Stimulated activated CD4-positive, alpha-beta T cell treated with anti-CD3 and anti-CD28 coated beads, TNF-alpha, amount 100 ng/mL, for 4 hours (primary cell): ENCODE results near the gene YARS1.

Source experiments
- DNase-seq, 3 experiments: peaks; one replicate each; pipeline ENCODE4 v3.0.0-alpha.2; 2020; ENCODE audit warnings: low read depth in 3 of 3

The YARS1 gene

DNA sequence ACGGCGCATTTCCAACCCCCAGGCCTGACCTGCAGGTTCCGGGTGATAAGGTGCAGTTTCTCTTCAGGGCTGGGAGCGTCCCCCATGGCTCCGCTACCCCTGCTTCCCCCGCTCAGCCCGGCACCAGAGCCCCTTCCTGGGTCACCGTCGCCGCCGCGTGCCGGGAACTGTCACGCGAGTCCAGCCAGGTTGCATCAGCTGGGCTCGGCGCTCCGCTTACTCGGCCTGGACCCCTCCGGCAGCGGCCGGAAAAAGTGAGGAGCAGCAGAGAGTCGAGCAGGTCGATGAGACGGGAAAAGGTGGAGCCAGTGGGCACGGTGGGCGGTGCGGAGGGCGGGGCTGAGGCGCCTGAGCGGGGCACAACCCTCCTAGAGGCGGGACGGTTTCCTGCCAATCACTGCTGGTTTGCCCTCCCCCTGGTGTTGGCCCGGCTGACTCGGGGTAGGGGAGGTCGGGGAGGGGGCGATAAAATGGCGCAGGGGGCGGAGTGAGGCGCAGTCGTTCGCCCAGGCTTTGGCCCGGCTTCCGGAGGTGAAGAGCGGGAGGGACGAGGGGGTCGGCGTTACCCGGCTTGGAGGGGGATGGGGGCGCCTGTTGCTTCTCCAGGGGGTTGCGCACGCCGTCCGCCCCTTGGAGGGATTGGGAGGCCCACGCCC, at the start of gene YARS1, which contains the start of gene S100PBP:
YARS1 (minus strand) TSS at position 200 of the 656 bp plus-strand sequence; CDS start at position 86, 114 bp downstream.
S100PBP (plus strand) TSS at position 495 of the 656 bp plus-strand sequence. CDS start 8,447 bp downstream, outside the sequence.
- peak; percentile 98 to 100 (median 100) for DNase-seq

- DNase-seq: no peak
These were observed 48.7 kb upstream of the YARS1 start for GRCh38 chr1:32865639-32866405.

- DNase-seq: no peak
These were observed 47.3 kb upstream of the YARS1 start for GRCh38 chr1:32864375-32865019.

- DNase-seq: no peak
These were observed 46.7 kb upstream of the YARS1 start for GRCh38 chr1:32863881-32864245.

DNA sequence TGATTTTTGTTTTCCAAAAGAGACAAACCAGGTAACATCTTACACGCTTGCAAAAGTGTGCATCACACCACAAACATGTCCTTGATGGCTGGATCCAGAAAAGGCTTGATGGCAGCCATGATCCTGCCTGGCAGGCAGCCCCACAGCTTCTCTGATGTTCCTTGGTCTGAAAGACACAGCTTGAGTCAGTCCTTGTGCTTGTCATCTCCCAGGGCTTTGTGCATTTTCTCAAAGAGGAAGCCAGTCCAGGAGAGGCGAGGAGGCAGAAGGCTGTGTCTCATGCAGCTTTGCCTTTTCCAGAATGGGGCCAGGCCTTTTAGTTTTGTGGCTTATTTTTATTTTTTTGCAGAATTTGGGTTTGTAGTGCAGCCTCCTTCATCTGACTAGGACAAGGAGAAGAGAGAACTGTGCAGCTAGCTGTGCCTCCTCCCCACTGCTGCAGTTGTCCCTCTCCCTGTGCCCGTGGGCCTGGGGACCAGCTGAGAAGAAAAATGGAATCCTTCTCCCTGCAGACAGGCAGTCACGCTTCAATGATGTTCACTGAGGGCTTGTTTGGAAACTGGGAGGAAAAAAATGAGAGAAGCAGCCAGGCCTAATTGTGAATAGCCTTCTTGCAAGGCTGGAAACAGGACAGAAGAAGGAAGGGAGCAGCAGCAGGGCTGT, 46.2 kb upstream of the YARS1 start:
- DNase-seq: no peak

DNA sequence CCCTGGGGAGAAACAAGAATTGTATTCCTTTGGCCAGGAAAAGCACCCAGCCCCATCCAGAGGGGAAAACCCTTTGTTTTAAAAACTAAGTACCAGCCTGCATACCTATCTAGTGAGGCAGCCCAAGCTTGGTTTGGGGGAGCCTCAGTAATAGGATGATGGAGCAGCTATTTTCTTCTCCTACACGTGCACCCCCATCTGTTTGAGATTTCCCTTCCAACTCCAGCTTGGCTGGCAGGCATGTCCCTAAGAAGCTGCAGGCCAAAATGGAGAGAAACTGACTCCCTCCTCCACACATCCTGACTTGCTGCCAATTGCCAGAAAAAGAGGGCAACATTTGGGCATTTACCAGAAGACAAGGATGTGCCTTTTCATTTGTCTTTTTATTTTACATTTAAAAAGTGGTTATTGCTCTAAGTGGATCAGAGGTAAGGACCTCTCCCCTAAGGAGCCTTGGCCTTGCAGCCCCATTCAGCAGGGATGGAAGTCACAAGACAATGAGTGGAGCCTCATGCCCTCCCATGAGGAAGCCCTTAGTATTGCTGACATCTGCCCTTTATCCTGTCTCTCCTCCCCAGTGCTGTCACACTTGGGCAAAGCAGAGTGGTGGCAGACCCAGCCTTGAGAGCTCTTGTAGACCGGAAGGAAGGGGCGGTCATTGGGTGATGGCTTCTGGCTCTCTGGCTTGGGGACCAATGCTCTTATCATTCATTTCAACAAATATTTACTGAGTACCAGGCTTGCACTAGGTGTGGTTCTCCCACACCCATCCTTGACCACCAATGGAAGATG, 44.9 kb upstream of the YARS1 start:
- DNase-seq: no peak

DNA sequence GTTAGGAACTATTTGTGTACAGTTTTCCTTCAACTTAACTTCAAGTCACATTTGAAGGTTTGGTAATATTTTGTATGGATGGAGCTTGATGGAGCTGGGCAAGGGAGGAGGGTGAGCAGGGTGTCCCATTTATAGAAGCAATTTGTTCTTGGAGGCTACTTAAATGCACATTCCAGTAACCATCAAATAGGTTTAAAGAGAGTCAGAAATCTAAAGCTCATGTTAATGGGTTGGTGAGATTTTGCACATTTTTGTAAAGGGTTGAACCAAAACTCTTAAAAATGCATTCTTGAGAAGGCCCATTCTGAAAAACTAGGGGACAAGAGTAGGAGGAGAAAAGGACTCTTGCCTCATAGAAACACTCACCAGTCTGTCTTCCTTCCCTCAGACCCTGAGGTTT, 43.4 kb upstream of the YARS1 start:
- DNase-seq: no peak

DNA sequence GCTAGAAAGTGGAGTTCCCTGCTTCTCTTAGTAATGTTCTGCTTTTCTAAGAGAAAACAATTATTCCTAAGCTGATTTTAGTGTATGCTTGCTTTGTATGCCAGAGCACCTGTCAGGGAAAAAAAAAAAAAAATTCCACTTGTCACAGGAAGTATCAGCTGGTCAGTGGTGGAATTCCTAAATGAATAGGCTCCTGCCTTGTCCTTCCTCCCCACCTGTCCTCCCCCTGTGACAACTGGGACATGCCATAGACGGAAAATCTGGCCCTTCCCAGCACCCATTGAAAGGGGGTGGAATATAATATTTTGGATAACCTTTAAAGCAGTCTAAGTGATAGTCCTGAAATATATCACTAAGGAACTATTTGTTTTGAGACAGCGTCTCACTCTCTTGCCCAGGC, 42.8 kb upstream of the YARS1 start:
- no peak for DNase-seq

DNA sequence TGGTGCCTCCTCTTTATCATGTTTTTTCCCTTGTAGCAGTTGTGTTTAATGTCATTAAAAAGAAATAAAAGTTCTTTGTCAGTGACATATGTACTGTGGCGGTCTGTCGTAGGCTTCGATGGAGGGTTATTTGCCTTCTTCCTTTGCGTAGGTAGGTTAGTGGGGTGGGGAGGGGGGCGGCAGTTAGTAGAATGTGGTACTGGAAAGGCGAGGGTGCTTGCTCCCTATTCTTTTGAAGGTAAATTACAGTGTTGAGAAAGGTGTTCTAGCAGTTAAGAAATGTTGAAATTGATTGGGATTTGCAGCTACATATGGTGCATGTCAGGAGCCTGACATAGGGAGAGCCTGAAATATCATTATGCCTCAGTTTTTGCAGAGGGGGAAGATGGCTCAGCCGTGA, 41.6 kb upstream of the YARS1 start:
- DNase-seq: no peak

DNA sequence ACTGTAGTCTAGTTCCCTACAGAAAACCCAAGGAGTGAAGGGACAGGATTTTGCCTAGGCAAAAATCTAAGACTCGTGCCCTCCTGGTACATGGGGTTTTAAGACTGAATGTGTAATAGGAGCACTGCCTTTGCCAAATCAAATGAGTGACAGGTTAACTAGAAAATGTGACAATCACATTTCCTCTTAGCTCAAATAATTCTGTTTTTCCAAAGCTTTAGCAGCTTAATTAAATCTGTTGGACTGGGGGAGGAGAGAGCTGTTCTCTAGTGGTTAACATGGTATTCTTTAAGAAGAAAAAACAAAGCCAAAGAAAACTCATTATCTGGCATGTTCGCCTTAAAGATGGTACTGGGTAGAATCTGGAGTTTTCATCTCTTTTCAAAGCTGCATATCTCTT, 41.0 kb upstream of the YARS1 start:
- DNase-seq: no peak

DNA sequence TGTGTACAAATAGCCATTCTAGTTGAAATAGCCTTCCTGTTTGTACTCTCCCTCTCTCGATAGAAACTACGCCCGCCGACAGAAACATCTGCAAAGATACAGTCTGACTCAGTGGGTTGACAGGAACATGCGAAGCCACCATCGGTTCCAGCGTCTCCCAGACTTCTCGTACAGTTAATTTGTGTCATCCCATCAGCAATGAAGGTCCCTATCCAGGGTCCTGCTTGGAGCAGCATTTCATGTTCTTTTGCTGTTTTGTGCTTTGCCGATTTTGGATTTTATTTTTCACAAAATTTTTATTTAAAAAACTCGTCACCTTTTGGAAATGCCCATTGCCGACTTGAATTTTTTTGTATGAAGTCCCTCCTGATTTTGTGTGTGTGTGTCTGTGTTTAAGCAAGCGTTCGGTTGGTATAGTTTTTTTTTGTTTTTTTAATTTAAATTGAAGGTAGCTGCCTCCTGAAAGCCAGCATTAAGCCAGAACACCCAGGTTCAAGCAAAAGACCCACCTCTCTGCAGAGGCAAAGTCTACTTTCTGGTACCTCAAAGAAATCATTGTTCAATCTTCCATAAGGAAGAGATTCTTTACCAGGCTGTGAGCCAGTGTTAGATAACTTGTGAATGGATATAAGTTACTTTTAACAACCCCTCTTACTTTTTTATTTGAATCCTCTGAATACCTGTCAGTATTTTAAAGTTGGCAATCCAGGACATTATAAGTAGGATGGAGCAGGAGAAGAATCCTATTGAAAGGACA, 38.9 kb upstream of the YARS1 start:
- DNase-seq: no peak

DNA sequence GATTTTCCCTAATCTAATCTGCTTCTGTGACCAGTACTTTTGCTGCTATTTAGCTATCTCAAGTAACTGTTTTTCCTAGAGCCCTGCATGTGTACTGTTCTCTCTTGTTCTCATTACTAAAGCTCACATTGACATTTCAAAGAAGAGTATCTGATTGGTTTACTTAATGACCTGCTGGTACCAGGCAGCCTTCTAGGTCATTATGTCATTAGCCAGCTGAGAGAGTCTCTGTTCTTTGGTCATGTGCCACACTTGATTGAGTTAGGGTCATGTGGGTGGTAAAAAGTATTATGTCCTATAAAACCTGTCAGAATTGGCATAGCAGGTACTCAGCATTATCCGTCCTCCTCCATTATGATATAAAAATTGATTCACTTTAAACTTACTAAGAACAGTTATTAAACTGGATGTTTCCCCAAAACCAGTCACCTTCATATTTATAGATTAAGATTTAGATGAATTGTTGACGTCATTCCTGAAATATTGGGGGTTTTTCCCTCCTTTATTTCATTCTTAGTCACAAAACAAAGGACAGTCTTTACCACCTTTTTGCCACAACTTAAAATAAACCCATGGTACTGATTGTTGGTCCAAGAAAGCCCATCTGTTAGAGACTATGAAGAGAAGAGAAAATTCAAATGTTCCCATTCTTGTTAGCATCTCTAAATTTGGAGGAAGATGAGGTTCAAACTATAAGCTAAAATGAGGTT, 31.4 kb upstream of the YARS1 start:
- no peak for DNase-seq

GRCh38 chr1:32831878-32832277, 14.7 kb upstream of the YARS1 start:
- DNase-seq: no peak

DNA sequence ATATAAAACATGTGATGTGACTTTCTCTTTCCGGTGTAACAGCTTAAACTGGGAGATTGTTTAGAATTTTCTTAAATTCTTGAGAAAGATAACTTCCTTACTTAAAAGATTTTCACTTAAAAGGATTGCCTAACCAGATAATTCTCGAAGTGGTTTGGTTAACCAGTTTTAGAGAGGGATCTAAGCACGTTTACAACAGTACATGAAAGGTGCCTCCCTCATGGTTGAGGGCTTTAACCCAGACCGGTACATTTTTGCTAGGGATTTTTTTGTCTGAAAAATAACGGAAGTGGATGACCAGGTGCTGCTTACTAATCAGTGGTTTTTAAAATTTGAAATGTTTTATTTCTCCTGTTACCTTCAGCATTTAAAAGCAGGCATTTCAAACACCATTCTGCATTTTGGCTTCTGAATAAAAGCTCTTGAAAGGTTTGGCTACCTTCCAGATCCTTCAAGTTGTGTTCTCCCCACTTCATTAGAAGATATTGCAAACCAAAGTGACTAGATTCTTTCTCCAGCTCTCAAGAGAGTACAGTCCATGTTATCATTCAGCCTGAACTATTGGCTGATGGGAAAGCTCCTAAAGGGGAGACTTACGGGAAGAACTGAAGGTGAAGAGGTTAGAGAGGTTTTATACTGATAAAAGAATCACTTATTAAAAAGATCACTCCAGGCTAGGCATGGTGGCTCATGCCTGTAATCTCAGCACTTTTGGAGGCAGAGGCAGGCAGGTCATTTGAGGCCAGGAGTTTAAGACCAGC, 13.1 kb upstream of the YARS1 start:
- no peak for DNase-seq

- DNase-seq: no peak
These were observed 11.2 kb upstream of the YARS1 start for GRCh38 chr1:32828341-32828740.

- no peak for DNase-seq
These were observed 8.0 kb upstream of the YARS1 start for GRCh38 chr1:32825181-32825580.

DNA sequence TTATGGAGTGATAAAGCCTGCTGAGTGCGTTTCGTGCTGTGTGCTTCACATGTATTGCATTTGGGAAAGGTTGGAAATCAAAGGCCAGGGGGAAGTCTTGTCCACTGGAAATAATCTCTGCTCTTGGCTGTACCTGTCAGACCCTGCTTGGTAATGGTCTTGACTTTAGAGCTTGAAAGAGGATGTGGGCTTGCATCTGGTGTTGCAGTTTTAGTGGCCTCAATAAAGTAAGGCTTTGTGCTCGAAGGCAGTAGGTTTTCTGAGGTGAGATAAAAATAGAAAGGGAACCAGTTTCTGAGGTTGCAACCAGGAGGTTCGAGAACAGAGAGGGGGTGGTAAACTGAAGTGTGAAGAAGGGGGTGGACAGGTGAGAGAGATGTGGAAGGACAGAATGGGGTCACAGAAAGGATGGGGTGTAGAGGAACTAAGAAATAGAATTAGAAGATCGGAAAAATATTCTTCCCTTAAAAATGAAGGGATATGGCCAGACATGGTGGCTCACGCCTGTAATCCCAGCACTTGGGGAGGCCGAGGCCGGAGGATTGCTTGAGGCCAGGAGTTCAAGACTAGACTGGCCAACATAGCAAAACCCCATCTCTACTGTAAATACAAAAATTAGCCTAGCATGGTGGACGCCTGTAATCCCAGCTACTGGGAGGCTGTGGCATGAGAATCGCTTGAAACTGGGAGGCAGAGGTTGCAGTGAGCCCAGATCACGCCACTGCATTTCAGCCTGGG, 1.8 kb upstream of the YARS1 start:
- DNase-seq: no peak
